Liver (tissue), 3 donors: ENCODE data around the gene CEP170.

Source experiments
- CTCF ChIP-seq: fragments of 150-350 bp; IDR thresholded peaks from 2 replicates; pipeline ENCODE4 v1.5.1; 2017; ENCODE audit warnings: improper control_type of control experiment, low read depth, low read length; ENCODE audit not compliant: missing input control
- EGR1 ChIP-seq, 2 donors: IDR thresholded peaks; 2 replicates each; pipeline ENCODE4 v1.6.1; 2016 to 2018; ENCODE audit warnings: antibody characterized with exemption in 2 of 2, low read depth in 2 of 2
- FOXA1 ChIP-seq: IDR thresholded peaks from 2 replicates; pipeline ENCODE4 v1.6.1; 2016; ENCODE audit warnings: antibody characterized with exemption
- JUND ChIP-seq, 2 donors: IDR thresholded peaks; 2 replicates each; pipeline ENCODE4 v1.6.1; 2016; ENCODE audit warnings: antibody characterized with exemption in 2 of 2
- MAX ChIP-seq: IDR thresholded peaks from 2 replicates; pipeline ENCODE4 v1.6.1; 2016; ENCODE audit warnings: antibody characterized with exemption
- RAD21 ChIP-seq, 2 donors: IDR thresholded peaks; 2 replicates each; pipeline ENCODE4 v1.6.1; 2016; ENCODE audit warnings: antibody characterized with exemption in 2 of 2, mild to moderate bottlenecking in 2 of 2
- TAF1 ChIP-seq: conservative IDR thresholded peaks from 2 replicates; pipeline ENCODE4 v1.6.1; 2016; ENCODE audit warnings: antibody characterized with exemption, mild to moderate bottlenecking
- YY1 ChIP-seq: IDR thresholded peaks from 2 replicates; pipeline ENCODE4 v1.6.1; 2016; ENCODE audit warnings: antibody characterized with exemption, mild to moderate bottlenecking
- TF ChIP-seq, protein P1 (sequence below): IDR thresholded peaks from 2 replicates; pipeline ENCODE4 v1.6.1; 2016; ENCODE audit warnings: antibody characterized with exemption
- donor health status: healthy.
- donor health status: healthy.

- TF ChIP-seq RAD21 (IDR thresholded peaks at IDR 0.05) = no peak
- no peak for TF ChIP-seq CTCF
- TF ChIP-seq JUND (IDR thresholded peaks at IDR 0.05) = no peak
- no peak for TF ChIP-seq EGR1 (IDR thresholded peaks at IDR 0.05; ENCODE audit: low read depth in 2 of 2)
- TF ChIP-seq, protein P1, sequence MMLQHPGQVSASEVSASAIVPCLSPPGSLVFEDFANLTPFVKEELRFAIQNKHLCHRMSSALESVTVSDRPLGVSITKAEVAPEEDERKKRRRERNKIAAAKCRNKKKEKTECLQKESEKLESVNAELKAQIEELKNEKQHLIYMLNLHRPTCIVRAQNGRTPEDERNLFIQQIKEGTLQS = no peak
- no peak for TF ChIP-seq TAF1
- no peak for TF ChIP-seq MAX
- no peak for TF ChIP-seq YY1
- TF ChIP-seq FOXA1 = no peak
These were observed 44.0 kb upstream of the CEP170 start for GRCh38 chr1:243299069-243299468.
